Gastroesophageal sphincter (tissue), 4 donors: ENCODE results near the gene BAG5. TPM values are rescaled to one million over a fixed set of nuclear protein-coding genes. Genes with fewer than 3 reads are reported as not detected.

ENCODE experiments used
- ATAC-seq: fragments of 150-250 bp; one replicate; pipeline ENCODE4 v1.9.1; 2016; ENCODE audit warnings: mild to moderate bottlenecking, moderate library complexity
- H3K27ac ChIP-seq, 4 donors: fragments of 200-600 bp; sonication (generic) in 3 of 4; 1 replicate in 3 of 4; 2 replicates in 1 of 4; pipeline ENCODE4 v1.5.1; 2016 to 2019
- H3K27me3 ChIP-seq: fragments of 200-600 bp; sonication (generic); one replicate; pipeline ENCODE4 v1.5.1; 2019
- H3K36me3 ChIP-seq, 2 donors: fragments of 200-600 bp; sonication (generic); one replicate each; pipeline ENCODE4 v1.5.1; 2019; ENCODE audit warnings: control low read depth in 1 of 2
- H3K4me1 ChIP-seq, 3 donors: fragments of 200-600 bp; sonication (generic); 1 replicate in 2 of 3; 2 replicates in 1 of 3; pipeline ENCODE4 v1.5.1; 2016 to 2019; ENCODE audit warnings: control low read depth in 2 of 3
- H3K4me3 ChIP-seq, 2 donors: fragments of 200-600 bp; sonication (generic); one replicate each; pipeline ENCODE4 v1.5.1; 2019; ENCODE audit warnings: mild to moderate bottlenecking in 1 of 2, moderate library complexity in 1 of 2
- H3K9me3 ChIP-seq, 3 donors: fragments of 200-600 bp; sonication (generic); one replicate each; pipeline ENCODE4 v1.5.1; 2017 to 2019; ENCODE audit warnings: control low read depth in 2 of 3
- EP300 ChIP-seq: sonication (generic); formaldehyde crosslinking; IDR thresholded peaks from one replicate; pipeline ENCODE4 v1.6.1; 2017; ENCODE audit warnings: antibody characterized with exemption, mild to moderate bottlenecking
- POLR2A ChIP-seq, 2 donors: fragments of 450-650 bp; IDR thresholded peaks; one replicate each; pipeline ENCODE4 v1.6.1; 2017; ENCODE audit warnings: antibody characterized with exemption in 2 of 2, mild to moderate bottlenecking in 2 of 2, moderate library complexity in 1 of 2
- POLR2AphosphoS5 ChIP-seq: sonication (generic); formaldehyde crosslinking; IDR thresholded peaks from one replicate; pipeline ENCODE4 v1.6.1; 2017; ENCODE audit warnings: antibody characterized with exemption
- WGBS, 2 donors: methylation state at CpG; one replicate each; pipeline ENCODE4 v1.1.5; 2018; ENCODE audit warnings: low coverage in 1 of 2; 5-methylcytosine and 5-hydroxymethylcytosine counted together
- total RNA-seq, 4 donors: library from RNA; depleted of rRNA; stranded (reverse); fragments of >200 nt; gene quantifications; one replicate each; pipeline ENCODE4 v1.1.0, GENCODE V29; 2016
- TF ChIP-seq, protein P1 (sequence below), 4 experiments: fragments of 200-600 bp in 2 of 4; fragments of 450-650 bp in 2 of 4; sonication (generic) in 1 of 4; IDR thresholded peaks; one replicate each; pipeline ENCODE4 v1.5.1; 2017 to 2019; ENCODE audit warnings: antibody characterized with exemption in 4 of 4, mild to moderate bottlenecking in 2 of 4, moderate library complexity in 2 of 4

BAG5 gene
- total RNA-seq, 4 donors from 2014 or later, result 31.1 to 41.3 (median 38.5) TPM

GRCh38 chr14:103594265-103594664 lies 31.8 kb upstream of the BAG5 start:
- WGBS, 2 donors, result 72 to 88% methylated on average over 2 to 4 of the region's 11 CpGs
- no peaks in the 10 kb centered on the region for H3K27me3 ChIP-seq
- H3K4me1 ChIP-seq, result peaks cover 0 to 21% (median 4%) of the 10 kb centered on the region in 3 donors
- H3K36me3 ChIP-seq, result peaks cover 0 to 26% of the 10 kb centered on the region in 2 donors
- TF ChIP-seq POLR2AphosphoS5, result no peak
- no peak for TF ChIP-seq EP300
- TF ChIP-seq POLR2A (IDR thresholded peaks at IDR 0.05), result no peak
- TF ChIP-seq, protein P1, sequence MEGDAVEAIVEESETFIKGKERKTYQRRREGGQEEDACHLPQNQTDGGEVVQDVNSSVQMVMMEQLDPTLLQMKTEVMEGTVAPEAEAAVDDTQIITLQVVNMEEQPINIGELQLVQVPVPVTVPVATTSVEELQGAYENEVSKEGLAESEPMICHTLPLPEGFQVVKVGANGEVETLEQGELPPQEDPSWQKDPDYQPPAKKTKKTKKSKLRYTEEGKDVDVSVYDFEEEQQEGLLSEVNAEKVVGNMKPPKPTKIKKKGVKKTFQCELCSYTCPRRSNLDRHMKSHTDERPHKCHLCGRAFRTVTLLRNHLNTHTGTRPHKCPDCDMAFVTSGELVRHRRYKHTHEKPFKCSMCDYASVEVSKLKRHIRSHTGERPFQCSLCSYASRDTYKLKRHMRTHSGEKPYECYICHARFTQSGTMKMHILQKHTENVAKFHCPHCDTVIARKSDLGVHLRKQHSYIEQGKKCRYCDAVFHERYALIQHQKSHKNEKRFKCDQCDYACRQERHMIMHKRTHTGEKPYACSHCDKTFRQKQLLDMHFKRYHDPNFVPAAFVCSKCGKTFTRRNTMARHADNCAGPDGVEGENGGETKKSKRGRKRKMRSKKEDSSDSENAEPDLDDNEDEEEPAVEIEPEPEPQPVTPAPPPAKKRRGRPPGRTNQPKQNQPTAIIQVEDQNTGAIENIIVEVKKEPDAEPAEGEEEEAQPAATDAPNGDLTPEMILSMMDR (IDR thresholded peaks at IDR 0.05), result no peak
- no peak overlapping the region for H3K4me3 ChIP-seq
- peak overlapping the region in 3 of 4 donors; percentile 27 to 57 (median 55) for H3K27ac ChIP-seq
- ATAC-seq, result peak; percentile 57
- no peaks in the 10 kb centered on the region for H3K9me3 ChIP-seq

- Histone ChIP-seq H3K9me3 (no peaks in the 10 kb centered on the region), H3K4me3 (no peak overlapping the region), H3K27me3 (no peaks in the 10 kb centered on the region), H3K4me1 (peaks cover 0 to 21% (median 4%) of the 10 kb centered on the region in 3 donors), H3K36me3 (peaks cover 0 to 33% of the 10 kb centered on the region in 2 donors), H3K27ac (peak overlapping the region in 3 of 4 donors; percentile 27 to 57 (median 55))
- TF ChIP-seq EP300 (no peak), POLR2A (IDR thresholded peaks at IDR 0.05) (no peak), POLR2AphosphoS5 (no peak)
- TF ChIP-seq, protein P1 (IDR thresholded peaks at IDR 0.05), result no peak
- peak; percentile 19 for ATAC-seq
- 72% methylated on average over 6 of the region's 6 CpGs; no CpG with 5 or more reads in 1 of the 2 donors for WGBS, 2 donors
These were observed 31.1 kb upstream of the BAG5 start for GRCh38 chr14:103593577-103593976.

- H3K4me1 ChIP-seq, result no peaks in the 10 kb centered on the region
- no peak for ATAC-seq
- no peaks in the 10 kb centered on the region for H3K27me3 ChIP-seq
- 69 to 80% methylated on average over 8 to 10 of the region's 11 CpGs for WGBS, 2 donors
- no peak overlapping the region for H3K4me3 ChIP-seq
- no peaks in the 10 kb centered on the region for H3K9me3 ChIP-seq
- no peak overlapping the region for H3K27ac ChIP-seq
- H3K36me3 ChIP-seq, result peaks cover 0 to 60% of the 10 kb centered on the region in 2 donors
- TF ChIP-seq EP300 (no peak), POLR2A (IDR thresholded peaks at IDR 0.05) (no peak), POLR2AphosphoS5 (no peak)
- TF ChIP-seq, protein P1 (IDR thresholded peaks at IDR 0.05), result no peak
These were observed 22.0 kb upstream of the BAG5 start for GRCh38 chr14:103584326-103584915.

GRCh38 chr14:103581954-103582703 lies 19.7 kb upstream of the BAG5 start:
- TF ChIP-seq POLR2A (IDR thresholded peaks at IDR 0.05) (no peak), POLR2AphosphoS5 (no peak)
- Histone ChIP-seq H3K4me3 (no peak overlapping the region), H3K9me3 (no peaks in the 10 kb centered on the region), H3K27me3 (no peaks in the 10 kb centered on the region), H3K36me3 (peaks cover 0 to 61% of the 10 kb centered on the region in 2 donors), H3K27ac (no peak overlapping the region), H3K4me1 (peaks cover 0 to 5% (median 4%) of the 10 kb centered on the region in 3 donors)
- ATAC-seq, result no peak
- 80 to 97% methylated on average over 2 to 7 of the region's 26 CpGs for WGBS, 2 donors

DNA sequence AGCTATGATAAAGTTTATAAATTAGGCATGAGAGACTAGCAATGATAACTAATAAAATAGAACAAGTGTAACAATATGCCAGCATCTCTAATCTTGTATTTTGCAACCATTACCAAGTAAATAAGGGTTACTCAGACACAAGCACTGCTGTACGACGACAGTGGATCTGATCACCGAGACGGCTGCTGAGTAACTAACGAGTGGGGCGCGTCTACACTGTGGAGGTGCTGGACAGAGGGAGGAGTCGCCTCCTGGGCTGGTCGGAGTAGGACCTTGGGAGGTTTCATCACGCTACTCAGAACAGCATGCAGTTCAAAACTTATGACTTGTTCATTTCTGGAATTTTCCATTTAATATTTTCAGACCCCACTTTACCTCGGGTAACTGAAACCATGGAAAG lies 18.7 kb upstream of the BAG5 start:
- no peak for ATAC-seq
- Histone ChIP-seq H3K27me3 (no peaks in the 10 kb centered on the region), H3K4me1 (peaks cover 0 to 13% (median 10%) of the 10 kb centered on the region in 3 donors), H3K9me3 (no peaks in the 10 kb centered on the region), H3K27ac (no peak overlapping the region), H3K4me3 (no peak overlapping the region), H3K36me3 (peaks cover 0 to 60% of the 10 kb centered on the region in 2 donors)
- TF ChIP-seq POLR2A (IDR thresholded peaks at IDR 0.05), result no peak
- TF ChIP-seq EP300, result no peak
- TF ChIP-seq POLR2AphosphoS5, result no peak
- TF ChIP-seq, protein P1 (IDR thresholded peaks at IDR 0.05), result no peak
- WGBS, 2 donors, result 88% methylated on average over 8 to 11 of the region's 11 CpGs
